KOPT-K1 (cell line): ENCODE measurements around the gene CENPP.

Source experiments
- H3K27ac ChIP-seq: fragments of 200-600 bp; sonication (generic); 2 replicates; pipeline ENCODE4 v1.5.1; 2016; ENCODE audit warnings: antibody characterized with exemption, mild to moderate bottlenecking, low read depth, low read length; ENCODE audit not compliant: poor library complexity, severe bottlenecking
- H3K36me3 ChIP-seq: fragments of 200-600 bp; sonication (generic); 2 replicates; pipeline ENCODE4 v1.5.1; 2017; ENCODE audit warnings: antibody characterized with exemption, mild to moderate bottlenecking, low read length, moderate library complexity; ENCODE audit not compliant: insufficient read depth
- H3K9me3 ChIP-seq: fragments of 200-600 bp; sonication (generic); 2 replicates; pipeline ENCODE4 v1.5.1; 2017; ENCODE audit warnings: antibody characterized with exemption, low read length, mild to moderate bottlenecking; ENCODE audit not compliant: insufficient read depth, poor library complexity, severe bottlenecking

The CENPP gene

DNA sequence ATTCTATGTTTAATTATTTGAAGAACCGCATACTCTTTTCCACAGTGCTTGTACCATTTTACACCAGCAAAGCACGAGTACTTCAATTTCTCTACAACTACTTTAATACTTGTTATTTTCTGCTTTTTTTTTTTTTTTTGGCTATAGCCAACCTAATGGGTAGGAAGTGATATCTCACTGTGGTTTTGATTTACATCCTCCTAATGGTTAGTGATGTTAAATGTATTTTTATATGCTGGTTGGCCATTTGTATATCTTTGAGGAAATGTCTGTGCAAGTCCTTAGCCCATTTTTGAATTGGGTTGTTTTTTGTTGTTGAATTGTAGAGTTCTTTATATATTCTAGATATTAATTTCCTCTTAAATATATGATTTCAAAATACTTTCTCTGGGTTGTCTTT lies 56.0 kb downstream of the CENPP start:
- Histone ChIP-seq H3K9me3 (no peaks in the 10 kb centered on the region), H3K36me3 (peaks cover 21% of the 10 kb centered on the region; the same call in 1 of the 2 replicates)

DNA sequence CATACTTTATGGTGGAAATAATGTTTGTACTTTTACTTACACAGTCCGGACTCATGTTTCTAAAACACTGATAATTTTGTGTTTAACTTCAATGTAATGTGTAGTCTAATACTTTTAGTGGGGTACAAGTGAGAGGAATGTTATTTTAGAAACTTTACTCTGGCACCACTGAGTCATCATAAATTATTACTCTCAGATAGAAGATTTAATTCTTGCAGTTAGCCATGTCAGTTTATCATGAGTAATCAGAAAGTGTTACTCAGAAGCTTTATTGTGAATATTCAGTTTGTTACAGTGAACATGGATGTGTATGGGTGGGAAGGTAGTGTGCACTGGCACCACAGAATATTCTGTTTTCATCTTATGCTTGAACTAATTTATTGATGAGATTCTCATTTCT lies 58.6 kb downstream of the CENPP start:
- H3K27ac ChIP-seq, result no peak overlapping the region
- peaks cover 21% of the 10 kb centered on the region; the same call in 1 of the 2 replicates for H3K36me3 ChIP-seq

More for the DNA sequence above, 56.0 kb downstream of the CENPP start:
- no peak overlapping the region for H3K27ac ChIP-seq

DNA sequence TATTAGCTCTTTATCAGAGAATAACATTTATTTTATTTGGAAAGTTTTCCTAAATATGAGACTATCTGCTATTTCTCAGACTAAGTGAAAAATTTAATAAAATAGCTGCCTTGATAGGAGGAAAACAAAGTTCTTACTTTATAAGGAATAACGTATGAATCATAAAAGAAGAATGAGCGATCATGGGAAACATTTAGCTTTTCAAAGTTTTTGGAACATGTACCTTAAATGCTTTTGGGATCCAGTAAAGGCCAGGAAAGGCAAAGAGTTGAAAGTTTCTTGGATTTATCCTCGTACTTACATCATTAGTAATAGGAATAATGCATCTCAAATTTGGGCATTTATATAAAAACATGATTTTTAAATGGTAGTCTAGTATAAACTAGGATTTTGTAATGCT lies 59.2 kb downstream of the CENPP start:
- Histone ChIP-seq H3K36me3 (peaks cover 21% of the 10 kb centered on the region; the same call in 1 of the 2 replicates), H3K9me3 (no peaks in the 10 kb centered on the region), H3K27ac (no peak overlapping the region)

More for the DNA sequence above, 58.6 kb downstream of the CENPP start:
- no peaks in the 10 kb centered on the region for H3K9me3 ChIP-seq

DNA sequence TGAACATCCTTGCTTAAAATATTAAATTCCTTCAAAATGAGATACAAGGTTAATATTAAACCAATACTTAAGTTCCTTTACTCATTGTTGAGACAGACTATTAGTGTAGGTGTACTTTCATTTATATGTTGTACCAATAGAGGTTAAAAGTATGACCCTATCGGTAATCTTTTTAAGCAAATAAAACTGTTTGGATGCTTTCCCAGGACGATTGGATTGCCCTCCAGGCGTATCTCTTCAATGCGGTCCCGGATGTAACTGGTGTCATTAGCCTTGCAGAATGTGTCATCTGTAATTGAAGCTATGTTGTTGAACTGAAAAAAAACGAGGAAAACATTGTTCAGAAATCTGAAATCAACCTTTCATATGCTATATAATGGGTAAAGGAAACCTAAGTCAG lies 59.7 kb downstream of the CENPP start:
- H3K27ac ChIP-seq, result no peak overlapping the region
- no peaks in the 10 kb centered on the region for H3K9me3 ChIP-seq
- peaks cover 20% of the 10 kb centered on the region; the same call in 1 of the 2 replicates for H3K36me3 ChIP-seq

DNA sequence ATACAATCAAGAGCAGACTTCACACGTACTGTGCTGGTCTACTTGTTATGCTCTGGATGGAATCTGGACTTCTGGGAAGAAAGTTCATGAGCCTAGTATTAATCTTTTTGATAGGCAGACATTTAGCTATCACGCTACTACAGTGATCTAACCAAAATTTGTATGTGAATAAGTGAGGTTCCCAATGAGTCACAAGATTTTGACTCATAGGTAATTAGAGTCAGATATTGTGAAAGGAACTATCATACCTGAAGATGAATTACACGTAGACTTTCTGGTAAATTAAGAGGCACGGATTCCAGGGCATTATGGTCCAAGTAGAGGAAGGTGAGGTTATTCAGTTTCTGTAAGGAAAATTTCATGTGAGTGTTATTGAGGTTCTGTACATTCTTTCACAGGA lies 60.2 kb downstream of the CENPP start:
- H3K27ac ChIP-seq, result no peak overlapping the region
- H3K9me3 ChIP-seq, result no peaks in the 10 kb centered on the region
- H3K36me3 ChIP-seq, result peaks cover 15% of the 10 kb centered on the region; the same call in 1 of the 2 replicates

DNA sequence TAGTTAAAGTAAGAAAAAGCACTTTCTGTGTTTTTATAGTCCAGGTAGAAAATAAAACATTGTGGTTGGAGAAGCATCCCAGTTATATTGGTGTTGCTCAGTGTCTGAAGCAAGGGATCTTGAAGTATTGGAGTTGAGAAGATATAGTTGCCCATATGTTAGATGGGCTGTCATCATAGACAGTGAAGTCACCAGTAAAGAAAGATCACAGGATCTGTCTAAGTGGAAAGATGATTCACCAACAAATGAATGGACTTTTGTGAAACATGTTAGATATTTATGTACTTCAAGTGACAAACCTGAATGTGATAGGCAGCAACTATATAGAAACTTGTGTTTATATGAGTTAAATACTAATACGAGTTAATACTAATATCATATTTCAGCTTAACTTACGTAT lies 66.9 kb downstream of the CENPP start:
- no peak overlapping the region for H3K27ac ChIP-seq
- H3K36me3 ChIP-seq, result peaks cover 7% of the 10 kb centered on the region
- no peaks in the 10 kb centered on the region for H3K9me3 ChIP-seq

DNA sequence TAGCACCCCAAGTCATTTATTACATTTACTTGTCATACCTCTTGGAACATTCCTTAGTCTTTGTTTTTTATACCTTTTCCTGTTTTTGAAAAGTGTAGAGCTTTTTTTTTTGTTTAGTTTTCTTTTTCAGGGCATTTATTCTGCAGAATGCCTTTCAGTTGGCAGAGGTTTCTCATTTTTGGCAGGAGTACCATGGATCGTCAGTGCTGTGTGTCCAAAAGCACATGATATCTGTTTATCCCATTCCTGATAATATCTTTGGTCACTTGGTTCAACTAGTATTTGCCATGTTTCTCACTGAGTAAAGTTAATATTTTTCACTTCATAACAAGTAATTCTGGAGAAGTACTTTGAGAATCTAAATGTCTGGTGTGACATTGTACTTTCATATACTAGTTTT lies 67.9 kb downstream of the CENPP start:
- Histone ChIP-seq H3K36me3 (peaks cover 14% of the 10 kb centered on the region), H3K27ac (no peak overlapping the region), H3K9me3 (no peaks in the 10 kb centered on the region)

DNA sequence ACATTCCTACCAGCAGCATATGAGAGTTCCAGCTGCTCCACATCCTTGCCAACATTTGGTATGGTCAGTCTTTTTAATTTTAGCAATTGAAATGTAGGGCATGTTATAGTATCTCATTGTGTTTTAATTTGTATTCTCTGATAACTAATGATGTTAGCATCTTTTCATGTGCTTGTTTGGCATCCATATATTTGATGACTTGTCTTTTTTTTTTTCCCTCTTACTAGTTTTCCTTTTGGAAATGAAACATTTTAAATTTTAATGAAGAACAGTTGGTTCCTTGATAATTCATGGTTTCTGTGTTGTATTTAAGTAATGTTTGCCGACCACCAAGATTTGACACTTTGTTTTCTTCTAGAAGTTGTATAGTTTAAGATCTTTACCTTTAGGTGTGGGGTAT lies 69.9 kb downstream of the CENPP start:
- Histone ChIP-seq H3K27ac (no peak overlapping the region), H3K36me3 (peaks cover 18% of the 10 kb centered on the region), H3K9me3 (no peaks in the 10 kb centered on the region)

DNA sequence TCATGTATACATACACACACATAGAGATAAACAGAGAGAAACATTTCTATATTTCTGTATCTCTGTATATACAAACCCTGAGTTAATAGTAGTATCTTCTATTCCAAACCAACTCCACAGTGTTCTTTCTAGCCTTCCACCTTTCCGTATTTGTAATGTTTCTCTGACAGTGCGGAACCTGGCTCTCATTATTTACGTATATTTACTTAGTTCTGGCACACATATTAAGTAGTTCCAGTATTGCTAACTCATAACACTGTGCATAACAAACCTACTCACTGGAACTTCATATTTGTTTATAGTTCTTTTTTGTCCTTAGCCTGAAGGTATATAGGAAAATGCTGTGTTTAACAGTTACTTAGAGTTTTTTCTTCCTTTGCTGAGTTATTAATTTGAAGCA lies 72.1 kb downstream of the CENPP start:
- no peaks in the 10 kb centered on the region for H3K9me3 ChIP-seq
- H3K36me3 ChIP-seq, result peaks cover 18% of the 10 kb centered on the region
- H3K27ac ChIP-seq, result no peak overlapping the region

DNA sequence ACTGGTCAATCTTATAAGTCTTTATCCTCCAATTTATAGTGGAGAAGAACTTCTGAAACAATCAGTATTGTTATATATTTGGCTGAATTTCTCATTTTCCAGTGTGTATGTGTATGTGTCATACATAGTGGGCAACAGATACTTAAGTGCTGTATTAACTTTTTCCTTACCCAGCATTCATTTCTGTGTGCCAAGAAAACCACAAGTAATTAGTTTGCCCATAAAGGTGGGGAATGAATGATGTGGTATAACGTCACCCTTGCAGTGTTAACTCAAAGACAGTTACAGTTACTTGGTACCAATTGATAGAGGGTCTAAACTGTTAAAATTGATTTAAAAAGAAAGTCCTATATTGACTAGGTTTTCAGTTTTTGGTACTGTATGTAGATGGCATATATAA lies 76.6 kb downstream of the CENPP start:
- H3K9me3 ChIP-seq, result no peaks in the 10 kb centered on the region
- H3K27ac ChIP-seq, result peak overlapping the region; percentile 90
- peaks cover 15% of the 10 kb centered on the region for H3K36me3 ChIP-seq

DNA sequence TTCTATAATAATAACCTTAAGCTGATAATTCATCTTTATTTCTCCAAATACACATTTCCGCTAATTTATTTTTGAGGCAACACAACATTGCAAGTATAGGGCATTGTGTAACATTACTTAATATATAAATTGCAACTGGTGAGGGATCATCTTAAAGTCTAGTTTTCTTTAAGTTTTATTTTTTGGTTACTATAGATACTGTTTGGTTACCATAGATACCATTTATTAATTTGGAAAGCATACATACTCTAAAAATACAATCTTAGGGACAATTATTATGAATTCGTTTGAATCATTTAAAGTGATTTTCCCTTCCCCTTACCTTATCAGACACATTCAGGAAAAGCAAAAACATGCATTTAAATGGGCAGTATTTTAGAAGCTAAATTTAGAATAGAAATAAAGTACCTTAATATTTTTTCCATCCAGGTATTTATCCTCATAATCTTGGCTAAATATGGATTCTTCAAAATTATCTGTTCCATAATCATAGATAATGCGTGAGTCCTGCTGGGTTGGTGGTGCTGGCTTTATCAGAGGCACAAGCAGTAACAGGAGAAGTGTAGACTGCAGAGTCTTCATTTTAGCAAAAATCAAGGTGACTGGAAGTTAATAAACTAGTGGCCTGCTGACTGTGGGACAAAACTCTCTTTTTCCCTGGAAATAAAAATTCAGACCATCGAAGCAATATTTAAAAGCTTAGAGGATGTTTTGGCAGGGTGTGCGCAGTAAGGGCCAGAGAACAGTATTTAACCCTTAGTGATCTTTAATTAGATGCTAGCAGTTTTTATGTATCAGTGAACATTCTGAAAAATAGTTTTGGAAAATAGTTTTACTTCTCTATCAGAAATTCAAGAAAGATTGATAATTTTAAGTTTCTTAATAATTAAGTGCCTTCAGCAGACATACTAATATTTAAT lies 77.3 kb downstream of the CENPP start:
- Histone ChIP-seq H3K9me3 (no peaks in the 10 kb centered on the region), H3K36me3 (peaks cover 7% of the 10 kb centered on the region), H3K27ac (peak overlapping the region; percentile 90)

DNA sequence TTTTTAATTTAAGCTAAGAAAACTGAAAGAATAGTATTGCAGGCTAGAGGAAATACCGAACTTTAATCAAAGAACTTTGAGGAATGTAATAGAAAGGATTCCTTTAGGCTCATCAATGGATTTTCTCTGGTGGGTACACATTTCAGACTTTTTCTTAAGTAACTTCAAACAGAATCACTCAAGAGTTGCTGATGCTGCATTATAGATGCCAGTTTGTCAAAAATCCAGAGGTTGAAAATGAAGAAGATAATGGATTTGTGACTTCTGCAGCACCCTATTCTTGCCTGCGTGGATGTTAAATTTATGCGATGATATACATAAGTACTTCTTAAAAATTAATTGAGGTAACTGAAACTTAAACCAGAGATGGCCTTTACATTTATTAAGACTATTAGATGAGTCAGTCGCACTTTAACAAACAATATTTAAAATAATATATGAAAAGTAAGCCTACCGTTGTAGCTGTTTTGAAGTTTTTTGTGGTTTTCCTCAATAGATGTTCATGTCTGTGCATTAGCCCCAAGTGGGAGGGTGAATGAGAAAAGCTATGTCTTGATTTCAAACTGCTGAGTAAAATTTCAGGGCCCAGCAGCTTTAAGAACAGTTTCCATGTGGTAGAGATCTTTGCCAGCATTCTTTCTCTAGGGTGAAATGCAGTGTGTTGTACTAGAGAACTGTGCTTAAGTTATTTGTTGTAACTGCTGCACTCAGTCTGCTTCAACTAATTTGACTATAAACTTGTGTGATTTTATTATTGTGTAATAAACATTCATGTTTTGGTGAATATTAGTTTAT lies 78.5 kb downstream of the CENPP start, which contains the start of gene OGN:
Gene OGN, minus strand, starts transcription at position 537 of the 795 bp plus-strand sequence. CDS start 1,171 bp downstream, outside the sequence.
- H3K36me3 ChIP-seq, result no peaks in the 10 kb centered on the region
- H3K9me3 ChIP-seq, result no peaks in the 10 kb centered on the region
- peak within 1 kb of the TSS; percentile 90 for H3K27ac ChIP-seq

DNA sequence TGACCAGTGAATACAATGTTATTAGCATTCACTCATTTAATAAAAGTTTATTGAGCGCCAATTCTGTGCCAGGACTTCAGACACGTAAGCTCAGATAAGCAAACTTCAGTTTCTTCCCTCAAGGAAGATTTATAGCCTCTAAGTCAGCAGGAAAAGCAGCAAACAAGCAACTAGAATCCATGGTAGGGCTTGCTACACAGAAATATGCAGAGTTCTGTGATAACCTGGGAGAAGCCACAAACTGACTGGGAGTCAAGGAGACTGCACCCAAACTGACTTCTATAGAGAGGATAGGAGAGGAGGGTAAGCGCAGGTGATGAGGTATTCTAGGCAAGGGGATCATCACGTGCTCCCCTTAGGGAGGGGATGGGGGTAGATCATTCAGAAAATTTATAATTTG lies 80.1 kb downstream of the CENPP start:
- no peaks in the 10 kb centered on the region for H3K9me3 ChIP-seq
- no peaks in the 10 kb centered on the region for H3K36me3 ChIP-seq
- H3K27ac ChIP-seq, result peak overlapping the region; percentile 90

DNA sequence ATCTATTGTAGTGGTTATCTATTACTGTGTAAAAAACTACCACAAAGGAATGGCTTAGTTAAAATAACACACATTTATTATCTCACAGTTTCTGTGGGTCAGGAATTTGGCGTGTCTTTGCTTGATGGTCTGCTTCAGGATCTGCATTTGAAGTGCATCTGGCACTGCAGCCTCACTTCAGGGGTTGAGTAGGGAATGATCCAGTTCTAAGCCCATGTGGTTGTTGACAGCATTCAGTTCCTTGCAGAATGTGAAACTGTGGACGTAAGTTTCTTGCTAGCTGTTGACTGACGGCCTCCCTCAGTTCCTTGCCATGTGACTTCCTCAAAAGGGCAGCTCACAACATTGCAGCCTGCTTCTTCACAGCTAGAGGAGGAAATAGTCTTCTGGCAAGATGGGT lies 80.7 kb downstream of the CENPP start:
- no peaks in the 10 kb centered on the region for H3K36me3 ChIP-seq
- peak overlapping the region; percentile 90 for H3K27ac ChIP-seq
- no peaks in the 10 kb centered on the region for H3K9me3 ChIP-seq

DNA sequence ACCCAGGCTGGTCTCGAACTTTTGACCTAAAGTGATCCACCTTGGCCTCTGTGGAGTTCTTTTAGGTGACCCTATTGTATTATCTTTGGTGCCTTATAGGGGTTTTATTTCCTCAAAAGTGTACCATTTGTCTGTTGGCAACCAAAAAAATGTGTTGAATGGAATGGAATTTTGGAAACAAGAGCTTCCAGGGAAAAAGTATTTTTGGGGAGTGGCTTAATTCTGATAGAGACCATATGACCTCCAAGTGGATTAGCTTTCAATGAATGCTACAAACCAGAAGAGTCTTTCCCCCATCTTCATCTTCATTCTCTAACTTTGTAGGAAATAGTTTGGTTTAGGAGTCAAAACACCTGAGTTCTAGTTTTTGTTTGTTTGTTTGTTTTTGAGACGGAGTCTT lies 82.1 kb downstream of the CENPP start:
- Histone ChIP-seq H3K27ac (peak overlapping the region; percentile 90), H3K36me3 (peaks cover 4% of the 10 kb centered on the region; the same call in 1 of the 2 replicates), H3K9me3 (no peaks in the 10 kb centered on the region)
